ENCODE data around the gene SAMSN1. TPM values are rescaled to one million over a fixed set of nuclear protein-coding genes. Genes with fewer than 3 reads are reported as not detected.
"Not testable (repeated sequence)": the region's sequence is repeated elsewhere in the genome, so short reads cannot be mapped to it uniquely, and the experiment has no call there.

SAMSN1 gene
- polyA plus RNA-seq, 1 donor, result 2.9 TPM

DNA sequence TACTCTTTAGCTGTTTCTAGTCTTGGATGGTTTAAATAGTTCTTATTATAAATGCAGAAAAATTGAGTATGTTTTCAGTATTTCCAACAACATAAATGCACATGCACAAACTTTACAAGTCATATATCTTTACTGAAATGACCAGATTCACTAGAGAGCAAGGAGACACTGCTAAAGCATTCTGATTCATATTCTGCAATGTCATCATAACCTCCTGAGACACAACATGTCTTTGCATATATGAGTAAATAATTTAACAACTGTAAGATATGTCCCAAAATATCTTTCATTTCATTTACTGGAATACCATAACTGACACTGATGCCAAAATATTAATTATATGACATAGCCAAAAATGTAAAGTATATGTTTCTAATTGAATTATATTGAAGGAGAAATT, 16.8 kb upstream of the SAMSN1 start:
- no peak for DNase-seq

DNA sequence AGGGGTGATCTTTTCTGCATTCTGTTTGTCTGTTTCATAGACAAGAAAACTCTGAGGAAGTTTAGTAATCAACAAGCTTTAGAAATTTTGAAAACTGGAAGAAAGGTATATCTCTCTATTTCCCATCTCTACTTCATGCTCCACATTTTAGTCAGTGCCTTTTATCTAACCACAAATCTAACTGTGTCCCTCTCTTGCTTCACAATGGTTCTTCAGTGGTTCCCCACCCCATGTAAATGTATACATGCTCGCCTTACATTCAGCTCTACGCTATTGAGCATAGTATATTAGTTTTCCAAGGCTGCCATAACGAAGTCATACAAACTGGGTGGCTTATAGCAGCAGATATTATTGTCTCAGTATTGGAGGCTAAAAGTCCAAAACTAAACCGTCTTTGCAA, 14.4 kb upstream of the SAMSN1 start:
- DNase-seq, result no peak

DNA sequence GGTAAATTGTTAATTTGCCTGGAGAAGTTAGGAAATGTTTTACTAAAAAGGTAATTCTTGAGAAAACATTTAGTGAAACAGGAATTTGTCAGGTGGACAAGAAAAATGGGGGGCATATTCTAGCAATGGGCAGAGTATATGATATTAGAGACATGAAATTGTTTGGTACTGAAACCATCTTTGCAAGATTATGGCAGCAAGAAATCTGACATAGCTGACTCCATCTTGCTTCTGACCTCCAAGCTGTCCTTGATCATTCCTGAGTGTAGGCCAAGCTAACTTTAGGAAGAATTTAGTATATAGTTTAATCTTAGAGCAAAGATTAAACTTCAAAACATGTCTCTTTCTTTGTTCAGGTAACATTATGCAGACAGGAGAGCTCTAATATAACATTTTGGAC, 14.0 kb upstream of the SAMSN1 start:
- no peak for DNase-seq

DNA sequence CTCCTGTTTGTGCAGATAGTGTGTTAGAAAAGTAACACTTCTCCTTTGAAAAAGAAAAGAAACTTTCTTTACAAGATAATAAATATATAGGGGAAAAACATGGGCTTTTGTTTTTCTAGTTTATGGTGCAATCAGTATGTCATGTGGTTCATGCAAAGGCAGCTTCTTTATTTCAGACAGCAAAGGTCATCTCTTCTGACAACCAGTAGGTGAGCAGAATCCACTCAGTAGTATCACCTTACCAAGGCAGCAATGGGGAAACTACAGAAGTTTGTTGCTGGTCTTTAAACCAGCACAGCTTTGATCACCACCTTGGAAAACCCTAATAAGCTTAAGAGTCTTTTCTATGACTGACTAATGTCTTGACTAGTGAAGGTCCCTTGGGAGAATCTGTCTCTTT, 13.0 kb upstream of the SAMSN1 start:
- no peak for DNase-seq

DNA sequence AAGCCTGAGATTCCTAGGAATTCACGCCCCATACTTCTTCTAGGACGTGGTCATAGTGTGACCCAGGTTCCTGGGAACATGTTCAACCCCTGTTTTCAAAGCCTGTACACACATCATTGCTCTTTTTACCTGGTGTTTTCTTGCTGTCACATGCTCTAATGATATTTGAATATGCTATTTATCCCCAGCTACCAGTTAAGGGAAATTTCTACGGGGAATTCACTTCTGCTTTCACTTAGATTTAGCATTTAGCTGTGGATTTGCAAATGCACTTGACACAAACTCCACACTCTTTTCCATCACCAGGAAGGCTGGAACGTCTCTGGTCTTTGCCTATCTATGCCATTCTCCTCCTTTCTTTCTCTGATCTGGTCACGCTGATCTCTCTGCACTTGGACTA, 11.3 kb upstream of the SAMSN1 start:
- no peak for DNase-seq

DNA sequence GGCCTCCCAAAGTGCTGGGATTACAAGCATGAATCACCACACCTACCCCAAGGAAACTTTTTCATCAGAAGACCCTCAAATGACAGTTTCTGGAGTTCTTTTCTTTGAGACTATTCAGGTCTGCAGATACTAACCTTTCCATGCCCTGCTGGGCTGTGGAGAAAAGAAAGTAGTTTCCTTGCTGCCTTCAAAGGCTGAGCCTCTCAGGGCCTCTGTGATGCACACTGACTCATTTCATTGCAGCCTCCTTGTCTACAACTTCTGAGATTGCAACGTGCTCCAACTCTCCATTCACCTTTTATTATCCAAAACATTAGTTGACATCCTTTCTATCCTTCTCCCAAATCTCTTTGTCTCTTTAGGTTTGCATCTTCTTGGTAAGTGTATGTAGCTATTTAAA, 8.8 kb upstream of the SAMSN1 start:
- no peak for DNase-seq

DNA sequence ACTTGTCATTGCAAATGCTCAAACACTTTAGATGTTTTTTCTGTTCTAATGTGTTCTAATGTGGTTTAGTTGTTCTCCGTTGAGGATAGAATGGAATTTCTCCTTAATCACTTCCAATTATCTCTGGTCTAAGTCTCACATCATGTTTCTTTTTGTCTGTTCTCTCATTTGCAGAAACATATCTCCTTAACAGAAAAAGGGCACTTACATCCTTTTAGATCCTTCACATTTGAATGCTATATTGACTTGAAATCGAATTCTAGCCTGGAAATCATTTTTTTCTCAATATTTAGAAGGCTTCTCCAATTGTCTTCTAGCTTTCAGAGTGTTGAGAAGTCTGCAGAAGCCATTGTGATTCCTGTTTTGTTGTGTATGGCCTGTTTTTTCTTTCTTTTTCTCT, 7.3 kb upstream of the SAMSN1 start:
- DNase-seq, result no peak

DNA sequence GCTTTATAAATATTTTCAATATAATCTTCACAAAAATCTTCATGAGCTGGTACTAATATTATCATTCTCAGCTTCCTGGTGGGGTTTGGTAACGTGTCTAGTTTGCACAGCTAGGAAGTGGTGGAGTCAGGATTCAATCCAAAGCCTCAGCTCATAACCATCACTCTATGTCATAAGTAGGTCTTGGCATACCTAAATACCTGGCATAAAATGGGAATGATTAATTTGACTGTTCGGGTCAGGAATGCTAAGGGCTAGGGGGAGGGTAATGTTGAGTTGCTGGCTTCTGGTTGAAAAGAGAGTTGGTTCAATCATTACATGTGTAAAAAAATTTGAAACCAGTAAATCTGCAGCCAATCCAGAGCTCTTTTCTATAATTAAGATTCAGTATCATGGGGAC, 5.6 kb upstream of the SAMSN1 start:
- no peak for DNase-seq

DNA sequence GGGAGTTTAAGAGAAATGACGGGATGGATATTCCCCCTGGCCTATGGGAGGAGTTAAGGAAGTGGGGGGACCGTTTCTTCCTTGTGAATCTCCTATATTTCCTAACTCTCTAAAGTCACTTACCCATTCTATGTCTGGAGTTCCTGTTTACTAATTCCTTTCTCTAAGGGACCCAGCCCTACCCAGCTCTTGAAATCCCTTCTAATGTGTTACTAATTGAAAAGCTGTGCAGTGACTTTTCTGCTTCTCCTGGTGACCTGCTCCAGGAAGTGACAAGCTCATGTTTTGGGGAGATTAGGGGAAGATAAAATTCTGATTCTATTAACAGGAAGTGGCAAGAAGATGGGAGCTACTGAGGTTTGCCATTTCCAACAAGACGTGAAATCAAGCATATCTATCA, 4.0 kb upstream of the SAMSN1 start:
- no peak for DNase-seq

DNA sequence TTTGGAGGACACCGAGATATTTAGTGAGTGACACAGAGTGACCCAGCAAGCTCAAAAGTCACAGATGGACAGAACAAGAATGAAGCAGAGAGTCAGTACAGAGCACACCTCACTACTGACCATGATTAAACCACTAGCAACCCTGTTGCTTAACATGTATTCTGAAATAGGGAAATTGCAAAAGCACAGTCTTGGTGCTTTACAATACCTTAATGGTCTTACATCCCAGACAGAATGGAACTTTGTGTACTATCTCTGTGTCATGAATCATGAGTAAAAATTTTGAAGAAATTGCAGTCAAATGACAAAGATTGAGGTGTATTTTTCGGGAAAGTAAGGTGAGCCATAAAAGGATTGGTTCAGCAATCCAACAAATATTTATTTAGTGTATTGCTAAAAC, 2.7 kb upstream of the SAMSN1 start:
- DNase-seq, result no peak

DNA sequence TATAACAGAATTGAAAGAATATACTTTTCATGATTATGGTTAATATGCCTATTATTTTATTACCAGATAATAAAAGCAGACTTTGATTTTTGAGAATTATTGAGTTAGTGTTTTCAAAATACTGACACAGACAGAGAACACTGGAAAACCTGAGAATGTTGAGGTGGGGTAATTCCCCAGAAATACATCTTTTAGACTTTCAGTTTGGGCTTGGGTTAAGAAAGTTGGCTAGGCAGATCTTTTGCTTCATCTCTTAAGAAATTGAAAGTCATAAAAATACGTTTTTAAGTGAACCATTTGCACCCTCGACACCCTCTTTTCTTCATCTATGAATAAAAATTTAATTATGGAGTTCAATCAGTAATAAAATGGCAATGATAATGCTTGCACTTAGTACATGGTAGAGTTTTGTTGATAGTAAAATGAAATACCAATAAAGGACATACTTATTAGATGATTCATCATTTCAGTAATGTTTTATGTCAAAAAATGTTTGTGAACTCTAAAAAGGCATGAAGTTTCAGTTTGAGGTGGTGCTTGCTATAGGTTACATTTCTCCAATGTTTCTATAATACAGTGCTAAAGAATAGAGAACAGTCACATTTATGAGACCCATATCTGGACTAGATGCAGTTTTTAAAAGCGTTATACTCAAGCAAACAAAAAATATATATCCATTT, 1.9 kb upstream of the SAMSN1 start:
- DNase-seq, result no peak

DNA sequence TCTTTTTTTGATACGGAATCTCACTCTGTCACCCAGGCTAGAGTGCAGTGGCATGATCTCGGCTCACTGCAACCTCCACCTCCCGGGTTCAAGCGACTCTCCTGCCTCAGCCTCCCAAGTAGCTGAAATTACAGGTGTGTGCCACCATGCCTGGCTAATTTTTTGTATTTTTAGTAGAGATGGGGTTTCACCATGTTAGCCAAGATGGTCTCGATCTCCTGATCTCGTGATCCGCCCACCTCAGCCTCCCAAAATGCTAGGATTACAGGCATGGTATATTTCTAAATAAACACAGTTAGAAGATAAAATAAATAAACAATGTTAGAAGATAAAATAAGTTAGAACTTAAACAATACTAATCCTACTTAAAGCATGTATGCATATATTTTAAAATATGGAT, 604 bp upstream of the SAMSN1 start:
- DNase-seq, result not testable (repeated sequence)

DNA sequence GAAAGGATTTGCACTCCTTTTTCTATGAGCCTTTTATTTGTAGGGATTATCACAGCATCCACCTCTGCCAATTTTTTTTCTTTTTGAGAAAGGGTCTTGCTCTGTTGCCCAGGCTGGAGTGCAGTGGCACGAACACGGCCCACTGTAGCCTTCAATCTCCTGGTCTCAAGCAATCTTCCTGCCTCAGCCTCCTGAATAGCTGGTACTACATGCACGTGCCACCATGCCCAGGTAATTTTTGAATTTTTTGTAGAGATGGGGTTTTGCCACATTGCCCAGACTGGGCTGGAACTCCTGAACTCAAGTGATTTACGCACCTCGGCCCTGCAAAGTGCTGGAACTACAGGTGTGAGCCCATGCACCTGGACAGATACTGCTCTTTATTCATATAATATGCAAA, 2.1 kb downstream of the SAMSN1 start:
- DNase-seq, result no peak

DNA sequence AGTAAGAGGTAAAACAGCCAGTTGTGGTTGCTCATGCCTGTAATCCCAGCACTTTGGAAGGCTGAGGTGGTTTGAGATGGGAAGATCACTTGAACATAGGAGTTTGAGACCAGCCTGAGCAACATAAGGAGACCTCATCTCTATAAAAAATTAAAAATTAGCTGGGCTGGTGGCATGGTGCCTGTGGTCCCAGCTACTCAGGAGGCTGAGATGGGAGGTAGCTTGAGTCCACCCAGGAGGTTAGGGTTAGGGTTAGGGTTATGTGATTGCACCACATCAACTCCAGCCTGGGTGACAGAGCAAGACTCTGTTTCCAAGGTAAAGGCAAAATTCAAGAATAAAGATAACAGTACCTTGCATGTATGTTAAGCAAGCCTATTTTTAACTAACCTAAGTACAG, 3.5 kb downstream of the SAMSN1 start:
- no peak for DNase-seq

DNA sequence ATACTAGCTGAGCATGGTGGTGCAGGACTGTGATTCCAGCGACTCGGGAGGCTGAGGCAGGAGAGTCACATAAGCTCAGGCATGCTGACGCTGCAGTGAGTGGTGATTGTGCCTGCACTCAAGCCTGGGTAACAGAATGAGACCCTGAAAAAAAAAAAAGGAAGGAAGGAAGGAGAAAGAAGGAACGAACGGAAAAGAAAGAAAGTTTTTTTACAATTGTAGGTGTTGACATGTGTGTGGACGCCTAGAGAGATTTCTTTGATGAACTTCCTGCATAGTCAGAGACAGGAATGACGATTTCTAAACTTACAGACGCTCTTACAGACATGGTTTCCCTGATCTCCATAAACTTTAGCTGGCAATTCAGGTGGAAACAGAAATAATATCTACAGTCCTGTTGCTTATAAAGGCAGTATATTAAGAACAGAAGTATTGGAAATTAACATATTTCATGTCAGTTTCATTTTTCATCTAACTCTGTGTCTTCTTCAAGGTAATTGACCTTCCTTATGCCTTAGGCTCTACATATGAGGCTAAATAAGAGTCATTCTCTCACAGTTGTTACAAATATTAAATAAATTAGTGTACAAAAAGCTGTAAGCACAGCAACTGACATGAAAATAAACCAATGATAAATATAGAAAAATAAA, 4.1 kb downstream of the SAMSN1 start:
- DNase-seq, result no peak

DNA sequence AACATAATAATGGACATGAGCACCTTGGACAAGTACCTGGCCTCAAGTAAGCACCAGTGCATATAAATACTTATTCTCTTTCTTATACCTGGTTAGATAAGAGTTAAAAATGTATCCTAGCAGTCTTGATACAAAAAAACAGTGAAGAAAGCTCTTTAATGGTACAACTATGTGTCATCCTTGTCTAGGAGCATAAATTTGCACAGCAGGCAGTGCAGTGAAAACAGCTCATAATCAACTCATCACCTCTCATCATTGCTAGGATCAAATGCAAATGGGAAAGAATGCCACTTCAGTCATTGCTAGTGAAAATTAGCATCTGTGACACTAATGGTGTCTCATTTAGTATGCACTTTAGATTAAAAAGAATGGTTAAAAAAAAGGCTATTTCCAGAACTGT, 7.6 kb downstream of the SAMSN1 start:
- DNase-seq, result no peak

DNA sequence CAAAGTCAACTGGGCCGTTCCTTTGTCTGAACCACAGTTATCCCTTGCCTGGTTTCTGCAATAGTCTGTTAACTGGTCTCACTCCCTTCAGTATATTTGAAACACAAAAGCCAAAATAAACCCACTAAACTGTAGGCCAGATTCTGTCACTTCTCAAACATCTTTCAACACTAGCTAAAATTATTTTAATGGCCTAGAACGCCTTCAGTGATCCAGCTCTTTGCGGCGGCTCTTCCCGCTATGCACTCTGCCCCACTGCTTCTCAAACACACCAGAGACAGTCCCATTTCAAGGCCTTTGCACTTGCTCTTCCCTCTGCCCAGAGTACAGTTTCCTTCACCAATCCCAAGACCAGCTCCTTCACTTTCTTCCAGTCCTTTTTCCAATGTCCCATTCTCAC, 9.2 kb downstream of the SAMSN1 start:
- DNase-seq, result no peak

DNA sequence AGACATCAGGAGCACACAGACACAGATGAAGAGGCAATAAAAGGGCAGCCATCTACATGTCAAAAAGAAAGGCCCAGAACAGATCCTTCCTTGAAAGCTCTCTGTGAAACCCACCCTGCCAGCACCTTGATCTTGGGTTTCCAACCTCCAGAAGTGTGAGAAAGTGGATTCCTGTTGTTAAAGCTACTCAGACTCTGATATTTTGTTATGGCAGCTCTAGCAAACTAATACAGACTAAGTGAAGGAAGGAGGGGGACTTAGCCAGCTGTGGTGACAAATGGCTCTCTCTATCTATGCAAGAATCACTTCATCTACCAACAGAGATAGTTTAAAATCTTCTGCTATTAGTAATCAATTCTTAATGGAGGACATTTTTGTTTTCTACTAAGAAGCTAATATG, 10.4 kb downstream of the SAMSN1 start:
- no peak for DNase-seq

DNA sequence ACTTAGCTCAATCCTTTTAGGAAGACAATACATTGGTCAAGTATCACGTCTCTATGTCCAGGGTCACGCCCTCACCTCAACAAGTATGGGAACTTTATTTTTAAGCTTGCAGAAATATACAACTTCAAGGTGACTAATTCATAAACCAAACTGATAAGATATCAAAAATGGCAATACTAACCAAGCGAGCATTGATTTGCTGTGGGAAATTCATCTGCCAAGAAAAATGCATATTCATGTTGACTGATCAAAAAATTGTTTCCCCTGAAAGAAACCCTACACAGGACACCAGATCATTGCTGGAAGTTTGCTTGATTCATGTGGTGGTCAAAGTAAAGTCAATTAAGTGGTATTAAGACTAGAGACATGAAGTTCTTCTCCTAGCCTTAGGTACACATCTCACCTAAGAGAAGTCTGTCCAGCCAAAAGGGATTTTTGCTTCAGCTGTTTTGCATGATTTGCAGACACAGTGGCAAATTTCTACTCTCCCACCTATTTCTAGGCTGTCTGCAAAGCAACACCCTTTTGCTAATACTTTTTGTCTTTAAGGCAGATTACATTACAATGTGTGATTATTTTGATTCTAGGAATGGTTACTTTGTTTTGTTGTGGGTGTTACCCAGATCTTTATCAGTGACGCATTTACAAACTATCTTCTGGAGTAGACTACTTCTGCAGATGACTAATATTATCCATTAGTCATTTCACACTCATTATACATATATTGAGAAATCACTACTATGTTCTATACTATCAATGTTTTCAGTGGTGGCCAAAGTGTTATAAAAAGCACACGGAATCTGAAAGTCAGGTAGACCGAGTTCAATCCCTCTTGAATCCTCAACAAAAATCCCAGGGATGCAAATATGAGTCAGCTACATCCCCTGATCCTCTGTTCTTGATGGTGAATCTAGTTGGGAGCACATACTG, 12.4 kb downstream of the SAMSN1 start:
- DNase-seq, result no peak

DNA sequence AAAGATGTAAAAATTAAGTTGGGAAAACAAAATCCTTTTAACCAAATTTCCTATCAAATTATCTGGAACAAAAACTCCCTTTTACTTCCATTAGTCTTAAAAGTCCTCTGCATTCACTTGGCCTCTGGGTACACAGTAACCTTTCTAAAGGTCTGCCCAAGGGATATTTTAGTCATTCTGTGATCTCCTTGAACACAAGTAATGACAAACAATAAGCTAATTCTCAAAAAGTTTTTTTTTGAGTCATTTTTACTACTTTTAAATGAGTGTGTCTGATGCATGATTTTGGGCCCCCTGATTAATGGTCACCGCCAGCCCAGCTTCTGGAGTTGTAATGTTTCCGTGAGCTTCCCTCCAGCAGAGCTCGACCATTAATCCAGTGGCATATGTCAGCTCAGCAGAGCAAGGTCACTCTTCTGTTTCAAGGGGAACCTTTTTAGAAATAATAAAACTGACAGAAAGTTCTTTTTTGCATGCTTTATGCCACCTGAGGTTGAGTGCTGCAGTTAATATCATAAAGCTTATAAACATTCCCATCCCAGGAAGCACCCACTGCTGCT, 14.3 kb downstream of the SAMSN1 start:
- DNase-seq, result no peak

DNA sequence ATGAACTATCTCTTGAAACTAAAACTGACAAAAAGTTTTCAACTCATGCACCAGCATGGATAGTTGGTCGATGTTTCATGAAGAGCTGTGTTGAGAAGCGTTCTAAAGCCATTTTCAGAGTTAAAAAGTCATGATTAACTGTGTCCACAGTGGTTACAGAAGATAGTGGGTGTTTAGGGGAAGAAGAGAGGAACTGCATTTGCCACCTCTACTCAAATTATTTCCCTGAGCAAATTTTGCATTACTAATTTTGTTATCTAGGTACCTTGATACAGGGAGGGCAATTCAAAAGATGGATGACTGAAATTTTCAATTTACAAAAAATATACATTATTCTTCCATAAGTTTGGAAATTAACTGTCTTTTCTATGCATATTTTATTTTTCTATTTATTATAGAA, 15.5 kb downstream of the SAMSN1 start:
- DNase-seq, result no peak

DNA sequence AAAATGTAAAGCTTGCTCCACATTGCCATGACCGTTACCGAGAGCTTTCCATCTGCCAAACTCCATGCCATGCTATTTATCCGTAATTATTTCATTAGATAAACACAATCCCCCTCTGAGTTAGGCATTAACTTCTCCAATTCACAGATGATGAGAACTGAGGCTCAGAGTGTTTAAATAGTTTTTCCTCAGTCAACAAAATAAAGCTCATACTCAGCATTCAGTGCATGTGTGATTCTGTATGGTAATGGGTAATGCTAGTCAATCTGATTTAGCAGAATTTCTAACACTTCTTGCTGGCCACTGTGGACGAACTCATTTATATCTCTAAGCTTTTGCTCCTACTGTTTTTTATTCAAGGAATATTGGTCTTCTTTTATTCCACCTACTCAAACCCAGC, 17.3 kb downstream of the SAMSN1 start:
- DNase-seq, result no peak
